GM23248 (cell line): ENCODE measurements around the gene YEATS2.

Source experiments
- EZH2 ChIP-seq: fragments of 200-600 bp; sonication (generic); IDR thresholded peaks from 2 replicates; pipeline ENCODE4 v1.6.1; 2018; ENCODE audit warnings: antibody characterized with exemption, mild to moderate bottlenecking; ENCODE audit not compliant: insufficient read depth, poor library complexity, severe bottlenecking
- EZH2phosphoT487 ChIP-seq: fragments of 200-600 bp; sonication (generic); IDR thresholded peaks from 2 replicates; pipeline ENCODE4 v1.6.1; 2018; ENCODE audit warnings: antibody characterized with exemption, moderate library complexity, mild to moderate bottlenecking, low read depth; ENCODE audit not compliant: insufficient read depth

GRCh38 chr3:183777016-183777618 lies 79.5 kb downstream of the YEATS2 start:
- TF ChIP-seq EZH2 (no peak), EZH2phosphoT487 (no peak)
